ENCODE data around the gene TGFBRAP1.

Gene TGFBRAP1

DNA sequence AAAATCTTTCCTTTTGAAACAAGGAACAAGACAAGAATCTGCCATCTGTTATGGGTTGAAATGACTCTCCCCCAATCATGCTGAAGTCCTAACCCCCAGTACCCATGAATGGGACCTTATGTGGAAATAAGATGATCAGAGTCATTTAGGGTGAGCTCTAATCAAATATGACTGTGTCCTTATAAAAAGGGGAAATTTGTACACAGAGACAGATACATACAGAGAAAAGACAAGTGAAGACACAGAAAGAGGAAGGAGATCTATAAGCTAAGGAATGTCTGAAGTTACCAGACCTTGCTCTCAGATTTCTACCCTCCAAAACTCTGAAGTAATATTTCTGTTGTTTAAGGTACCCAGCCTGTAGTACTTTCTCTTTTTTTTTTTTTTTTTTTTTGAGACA, 15.7 kb downstream of the TGFBRAP1 start:
- no peak for DNase-seq

DNA sequence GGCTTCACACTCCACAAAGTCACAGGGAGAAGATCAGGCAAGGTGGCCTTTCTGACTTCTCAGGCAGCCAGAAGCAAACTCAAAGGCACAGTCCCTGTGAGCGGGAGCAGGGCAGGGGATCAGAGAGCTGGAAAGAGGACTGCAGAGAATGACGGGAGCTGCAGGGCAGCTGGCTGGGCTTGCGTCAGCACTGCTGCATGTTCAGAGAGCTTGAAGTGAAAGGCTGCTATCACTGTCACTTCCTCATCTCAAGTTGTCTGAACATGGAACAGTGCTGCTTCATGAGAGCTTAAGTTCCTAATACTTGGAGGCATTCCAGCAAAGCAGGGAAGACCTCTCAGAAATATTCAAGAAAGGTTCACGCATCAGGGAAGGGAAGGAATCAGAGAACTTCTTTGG, 20.4 kb downstream of the TGFBRAP1 start:
- peak in 1 of 2 donors; percentile 3 for DNase-seq

DNA sequence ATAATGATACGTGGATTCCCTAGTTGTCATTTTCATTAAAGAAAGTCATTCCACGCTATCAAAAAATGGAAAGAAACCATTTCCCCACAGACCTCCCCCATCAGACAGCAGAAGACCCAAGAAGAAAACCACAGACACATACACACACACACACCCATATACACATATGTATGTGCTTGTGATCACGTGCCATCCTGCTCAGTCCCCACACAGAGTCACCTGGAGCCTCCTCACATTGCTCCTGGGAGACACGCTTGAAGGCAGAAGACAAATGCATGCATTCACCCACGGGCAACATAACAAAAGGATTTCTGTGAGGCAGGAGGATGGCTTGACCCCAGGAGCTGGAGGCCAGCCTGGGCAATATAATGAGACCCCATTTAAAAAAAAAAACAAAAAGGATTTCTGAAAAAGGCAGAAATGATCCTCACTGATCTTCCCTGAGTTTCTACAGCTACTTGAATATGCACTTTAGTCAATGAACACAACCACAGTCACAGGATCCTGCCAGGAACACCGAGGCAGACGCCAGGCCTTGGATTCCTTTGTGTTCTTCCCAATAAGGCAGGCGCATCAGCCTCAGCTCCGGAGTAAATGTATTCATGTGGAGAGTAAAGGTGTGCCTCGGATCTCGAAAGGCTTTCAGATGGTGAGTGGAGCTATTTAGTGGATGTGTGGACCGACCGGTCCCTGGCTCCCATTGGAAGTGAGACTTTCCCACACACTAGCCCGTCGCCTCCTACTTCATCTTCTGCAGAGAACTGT, 21.0 kb downstream of the TGFBRAP1 start:
- no peak for DNase-seq

DNA sequence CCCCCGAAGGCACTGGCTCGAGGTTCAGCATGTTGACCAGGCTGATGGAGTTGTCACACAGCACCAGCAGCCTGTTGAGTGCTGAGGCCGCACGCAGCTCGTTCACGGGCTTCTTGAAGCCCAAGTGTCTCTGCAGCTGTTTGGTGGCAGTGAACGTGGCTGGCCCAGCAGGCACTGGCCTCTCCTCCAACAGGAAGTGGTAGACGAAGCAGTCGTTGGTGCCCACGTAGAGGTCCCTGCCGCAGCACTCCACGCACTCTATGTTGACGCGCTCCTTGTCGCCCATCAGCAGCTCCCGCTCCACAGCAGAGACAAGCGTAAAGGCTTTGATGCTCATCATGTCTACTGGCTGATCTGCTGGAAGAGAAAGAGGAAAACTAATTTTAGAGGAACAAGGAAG, 21.6 kb downstream of the TGFBRAP1 start:
- no peak for DNase-seq

DNA sequence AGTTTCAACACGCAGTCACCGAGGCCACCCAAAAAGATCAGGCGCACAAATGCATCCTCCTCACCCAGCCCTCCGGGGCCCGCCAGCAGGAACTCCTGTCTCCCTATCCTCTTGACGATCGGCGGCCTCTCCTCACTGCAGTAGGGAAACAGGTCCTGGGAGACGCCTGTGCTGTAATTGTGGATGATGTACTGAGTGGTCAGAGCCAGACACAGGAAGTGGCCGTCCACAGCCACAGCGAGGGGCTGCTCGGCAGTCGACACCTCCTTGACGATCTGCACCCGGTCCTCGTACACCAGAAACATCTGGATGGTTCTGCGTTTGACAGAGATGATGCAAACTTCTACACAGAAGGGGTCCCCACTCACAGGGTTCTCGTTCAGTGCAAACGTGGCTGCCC, 22.0 kb downstream of the TGFBRAP1 start:
- no peak for DNase-seq

DNA sequence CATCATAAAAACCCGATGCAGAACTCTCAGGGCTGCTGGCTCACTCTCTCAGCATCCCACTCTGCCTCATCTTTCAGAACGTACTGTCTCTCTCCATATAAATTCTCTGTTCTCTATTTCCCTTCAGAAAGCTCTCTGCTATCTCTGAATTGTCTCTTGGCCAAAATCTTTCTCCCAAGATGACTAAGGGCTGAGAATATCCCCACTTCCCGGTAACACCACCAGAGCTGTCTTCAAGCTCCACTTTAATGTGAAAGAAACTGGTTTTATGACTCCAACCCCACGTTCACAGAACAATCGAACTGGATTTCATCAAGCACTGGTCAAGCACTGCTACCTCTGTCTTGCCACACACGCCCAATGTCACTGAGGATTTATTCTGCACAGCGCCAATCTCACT, 22.4 kb downstream of the TGFBRAP1 start:
- DNase-seq = no peak

DNA sequence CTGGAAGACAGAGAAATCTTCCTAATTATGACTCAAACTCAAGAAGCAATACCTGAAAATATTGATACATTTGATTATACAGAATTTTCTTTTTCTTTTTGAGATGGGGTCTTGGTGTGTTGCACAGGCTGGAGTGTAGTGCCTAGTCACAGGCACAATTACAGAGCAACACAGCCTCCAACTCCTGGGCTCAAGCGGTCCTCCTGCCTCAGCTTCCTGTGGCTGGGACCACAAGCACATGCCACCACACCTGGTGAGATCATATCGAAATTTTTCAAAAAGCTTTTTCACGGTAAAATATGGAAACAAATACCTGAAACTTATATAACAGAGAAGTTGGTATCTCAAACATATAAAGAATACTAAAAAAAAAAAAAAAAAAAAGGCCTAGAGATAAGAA, 27.9 kb downstream of the TGFBRAP1 start:
- no peak for DNase-seq

DNA sequence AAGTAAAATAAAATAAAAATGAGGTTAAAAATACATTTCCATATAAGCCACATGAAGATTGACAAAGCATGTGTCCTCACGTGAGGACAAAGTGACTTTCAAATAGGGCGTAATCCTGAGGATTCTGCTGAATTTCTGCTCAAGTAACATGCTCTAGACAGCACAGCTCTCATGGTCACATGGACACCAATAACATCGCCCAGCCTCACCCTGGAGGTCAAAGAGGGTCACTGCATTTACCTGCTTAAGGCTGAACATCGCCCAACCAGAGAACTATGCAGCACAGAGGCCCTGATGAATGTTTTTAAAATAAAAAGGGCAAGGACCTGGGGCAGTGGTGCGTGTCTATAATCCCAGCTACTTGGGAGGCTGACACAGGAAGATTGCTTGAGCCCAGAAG, 30.2 kb downstream of the TGFBRAP1 start:
- no peak for DNase-seq

DNA sequence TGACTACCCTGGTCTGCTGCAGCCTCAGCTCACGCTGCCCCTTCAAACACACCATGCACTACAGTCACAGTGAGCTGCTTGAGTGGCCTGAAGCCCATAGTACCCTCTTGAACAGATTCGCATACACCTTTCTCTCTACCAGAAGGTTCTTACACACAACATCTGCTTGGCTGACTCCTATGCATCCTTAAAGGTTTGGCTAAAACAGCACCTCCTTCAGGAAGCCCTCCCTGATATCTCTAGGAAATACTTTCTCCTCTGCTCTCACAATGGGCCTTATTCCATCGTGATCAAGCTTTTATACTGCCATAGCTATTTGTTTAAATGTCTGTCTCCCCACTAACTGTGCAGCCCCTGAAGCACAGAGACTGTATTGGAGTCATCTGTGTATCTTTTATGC, 31.5 kb downstream of the TGFBRAP1 start:
- no peak for DNase-seq

DNA sequence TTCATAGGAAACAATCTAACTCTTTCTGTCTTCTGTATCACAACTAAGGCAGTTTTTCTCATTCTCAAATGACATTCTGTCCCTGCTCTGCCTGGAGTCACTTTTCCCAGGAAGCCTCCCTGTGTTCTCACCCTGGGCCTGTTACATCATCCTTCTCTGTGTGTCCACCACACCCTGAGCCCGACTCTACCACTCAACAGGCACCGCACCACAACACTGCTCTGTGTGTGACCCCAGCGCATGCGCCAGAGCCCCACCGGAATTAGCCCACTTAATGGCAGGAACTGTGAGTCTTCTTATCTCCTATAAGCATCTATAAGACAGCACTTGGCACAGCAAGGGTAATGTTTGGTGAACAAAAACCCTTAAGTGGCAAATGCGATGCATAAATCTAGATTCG, 32.3 kb downstream of the TGFBRAP1 start:
- DNase-seq = no peak

DNA sequence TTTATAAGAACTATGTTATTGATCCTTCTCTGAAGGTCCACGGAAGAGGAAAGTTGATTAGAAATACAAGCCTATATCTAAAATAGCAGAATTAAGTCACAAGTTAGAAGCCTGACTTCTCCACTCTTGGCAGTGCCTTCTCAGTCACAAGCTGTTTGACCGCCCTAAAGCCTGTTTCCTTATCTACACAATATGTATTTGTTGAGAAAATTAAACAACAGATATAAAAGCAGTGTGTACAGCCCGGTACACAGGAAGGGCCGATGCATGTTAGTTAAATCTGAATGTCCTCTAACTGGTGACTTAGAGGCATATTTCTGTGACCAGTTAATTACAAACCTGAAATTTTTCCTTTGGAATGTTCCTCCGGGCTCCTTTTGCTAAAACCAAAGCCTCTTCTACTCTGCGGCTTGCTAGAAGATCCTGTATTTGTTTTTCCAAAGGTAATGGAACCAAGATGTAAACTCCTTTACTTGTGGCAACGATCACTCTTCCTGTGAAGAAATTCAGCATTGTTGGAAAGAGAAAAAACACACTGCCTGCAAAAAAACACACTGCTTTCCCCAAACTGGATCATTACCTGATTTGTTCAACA, 33.4 kb downstream of the TGFBRAP1 start:
- no peak for DNase-seq

DNA sequence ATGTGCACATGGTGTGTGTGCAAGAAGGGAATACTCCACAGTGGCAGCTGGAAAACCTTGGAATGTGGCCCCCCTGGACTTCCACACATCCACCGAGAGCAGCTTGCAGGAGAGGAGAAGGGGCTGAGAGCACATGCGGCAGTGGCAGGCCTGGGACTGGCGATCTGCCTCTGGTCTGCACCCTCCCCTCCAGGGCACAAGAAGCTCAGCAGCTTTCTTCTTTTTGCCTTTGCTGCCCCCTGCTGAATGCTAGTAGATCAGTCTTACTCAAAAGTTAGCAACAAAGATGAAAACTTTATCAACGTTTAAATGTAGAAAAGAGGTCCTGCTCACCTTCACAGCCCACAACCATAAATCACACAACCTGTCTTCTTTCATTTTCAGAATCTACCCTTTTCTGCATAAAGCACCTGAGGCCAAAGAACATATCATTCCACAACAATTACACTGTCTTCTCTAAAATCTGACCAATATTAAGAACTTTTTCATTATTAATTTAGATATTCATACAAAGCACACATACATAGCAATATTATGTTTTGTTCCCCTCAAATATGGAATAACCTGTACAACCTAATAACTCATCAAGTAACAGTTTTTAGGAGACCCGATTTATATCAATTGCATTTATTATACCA, 34.6 kb downstream of the TGFBRAP1 start:
- DNase-seq = peak; percentile 4 to 24

DNA sequence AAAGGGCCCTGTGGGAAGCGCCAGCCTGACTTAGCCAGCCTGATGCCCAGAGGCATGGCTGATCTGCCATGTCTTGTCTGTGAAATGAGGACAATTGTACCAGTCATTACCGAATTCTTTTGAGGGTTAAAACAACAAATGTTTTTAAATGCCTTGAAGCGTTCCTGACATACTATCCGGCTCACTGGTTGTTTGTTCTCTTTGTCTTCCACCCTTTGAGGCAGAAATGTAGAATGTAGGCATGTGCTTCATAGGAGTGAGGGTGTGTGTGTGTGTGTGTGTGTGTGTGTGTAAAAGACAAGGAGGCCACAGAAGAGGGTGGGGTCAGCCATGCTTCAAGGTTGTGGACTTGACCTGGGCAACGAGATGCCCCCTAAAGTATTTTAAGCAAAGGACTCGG, 35.5 kb downstream of the TGFBRAP1 start:
- DNase-seq = no peak

DNA sequence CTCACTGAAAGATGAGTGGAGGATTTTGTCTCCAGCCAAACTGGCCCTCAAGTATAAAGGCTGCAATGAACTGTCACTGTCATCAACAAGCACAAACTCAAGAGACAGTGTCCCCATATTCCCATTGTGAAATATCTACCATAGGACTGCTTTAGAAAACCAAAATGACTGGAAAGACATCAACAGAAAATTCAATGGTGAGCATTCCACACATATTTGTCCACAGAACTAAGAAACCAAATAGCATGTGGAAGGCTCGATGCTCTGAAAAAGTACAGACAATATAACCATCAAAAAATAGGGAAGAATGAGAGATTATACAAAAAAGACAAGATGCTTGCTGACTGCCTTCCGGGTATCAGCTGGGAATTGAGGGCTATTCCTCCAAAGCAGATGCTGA, 37.6 kb downstream of the TGFBRAP1 start:
- no peak for DNase-seq

DNA sequence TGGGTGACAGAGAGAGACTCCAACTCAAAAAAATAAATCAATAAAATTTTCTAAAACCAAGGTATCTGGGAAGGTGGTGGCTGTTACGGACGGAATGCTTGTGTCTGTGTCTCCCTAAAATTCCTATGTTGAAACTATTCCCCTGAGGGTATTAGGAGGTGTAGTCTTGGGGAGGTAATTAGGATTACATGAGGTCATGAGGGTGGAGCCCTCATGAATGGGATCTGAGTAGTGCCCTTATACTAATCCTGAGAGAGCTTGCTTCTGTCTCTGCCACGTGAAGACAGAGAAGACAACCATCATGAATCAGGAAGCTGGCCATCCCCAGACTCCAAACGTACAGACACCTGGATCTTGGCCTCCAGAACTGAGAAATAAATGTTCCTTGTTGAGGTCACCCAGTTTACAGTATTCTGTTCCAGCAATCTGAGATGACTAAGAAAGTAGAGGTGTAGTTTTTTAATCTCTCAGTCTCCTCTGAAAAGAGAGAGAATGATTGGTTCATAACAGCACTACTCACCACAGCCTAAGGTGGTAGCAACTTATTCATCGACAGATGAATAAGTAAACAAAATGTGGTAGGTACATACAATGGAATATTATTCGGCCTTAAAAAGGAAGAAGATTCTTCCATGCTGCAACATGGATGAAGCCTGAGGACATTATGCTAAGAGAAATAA, 38.4 kb downstream of the TGFBRAP1 start:
- DNase-seq = no peak

DNA sequence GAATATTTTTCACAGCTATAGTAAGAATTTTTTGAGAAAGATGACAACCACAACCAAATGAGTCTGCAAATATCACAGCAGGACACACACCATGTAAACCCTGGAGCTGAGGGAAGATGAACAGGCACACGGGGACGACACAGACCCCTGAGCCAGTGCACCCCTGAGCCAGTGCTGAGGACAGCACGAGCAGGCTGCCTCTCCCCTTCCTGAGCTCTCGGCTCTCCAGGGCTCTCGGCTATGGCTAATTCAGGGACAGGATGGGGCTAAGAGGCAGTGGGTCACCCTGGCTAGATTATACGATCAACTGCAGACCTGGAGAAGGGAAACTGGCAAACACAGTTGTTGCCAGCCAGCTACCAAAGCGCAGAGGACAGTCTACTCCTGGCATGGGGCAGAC, 41.4 kb downstream of the TGFBRAP1 start:
- DNase-seq = no peak

DNA sequence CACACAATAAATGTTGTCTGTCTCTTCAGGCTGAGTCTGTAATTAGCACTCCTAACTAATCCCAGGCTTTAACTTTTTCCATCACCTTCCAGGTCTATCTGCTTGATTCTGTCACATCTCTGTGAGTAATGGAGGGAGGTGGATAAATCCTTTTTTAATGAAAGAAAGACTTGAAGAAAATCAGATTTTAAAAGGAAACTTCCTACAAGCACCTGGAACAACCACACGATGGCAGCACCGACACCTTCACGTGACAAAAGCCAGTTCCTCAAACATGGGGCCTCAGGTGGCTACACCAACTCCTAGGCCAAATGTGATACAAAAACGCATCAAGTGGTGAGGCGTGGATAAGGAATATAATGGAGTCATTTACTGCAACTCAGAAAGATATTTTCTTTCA, 41.8 kb downstream of the TGFBRAP1 start:
- peak; percentile 31 to 33 for DNase-seq

DNA sequence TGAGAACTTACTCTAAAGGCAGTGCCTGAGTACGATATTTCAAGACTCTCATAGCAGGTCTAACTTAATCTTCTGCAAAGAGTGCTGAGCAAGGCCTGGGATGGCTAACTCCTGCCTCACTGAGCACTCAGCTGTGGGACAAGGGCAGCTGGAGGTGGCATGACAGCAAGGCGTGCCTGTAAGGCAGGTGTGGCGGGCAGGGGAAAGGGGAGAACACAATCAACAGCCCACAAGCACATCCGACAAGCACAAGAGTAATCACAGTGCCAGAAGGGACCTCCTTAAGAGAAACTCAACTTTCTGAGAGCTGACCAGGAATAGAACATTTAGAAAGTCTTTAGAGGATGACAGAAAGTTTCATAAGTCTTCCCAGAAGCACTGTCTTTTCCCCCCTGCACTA, 46.0 kb downstream of the TGFBRAP1 start:
- no peak for DNase-seq

DNA sequence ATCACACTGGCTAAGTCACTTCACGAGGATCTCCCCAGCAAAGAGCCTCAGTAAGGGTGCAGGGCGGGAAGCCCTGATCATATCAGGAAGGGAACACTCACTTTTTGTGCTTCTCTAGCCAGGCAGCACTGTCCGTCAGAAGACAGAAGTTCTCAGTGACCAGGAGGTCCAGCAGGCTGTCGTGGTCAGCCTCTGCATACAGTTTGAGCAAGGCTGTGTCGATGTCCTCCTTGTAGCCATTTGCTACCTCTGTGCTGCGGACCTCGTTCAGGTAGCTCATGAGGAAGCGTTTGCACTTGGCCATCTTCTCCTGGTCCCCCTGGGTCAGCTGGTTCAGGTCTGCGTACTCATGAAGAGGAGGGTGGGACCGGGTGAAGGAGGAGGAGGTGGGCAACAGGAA, 49.3 kb downstream of the TGFBRAP1 start:
- DNase-seq = no peak

DNA sequence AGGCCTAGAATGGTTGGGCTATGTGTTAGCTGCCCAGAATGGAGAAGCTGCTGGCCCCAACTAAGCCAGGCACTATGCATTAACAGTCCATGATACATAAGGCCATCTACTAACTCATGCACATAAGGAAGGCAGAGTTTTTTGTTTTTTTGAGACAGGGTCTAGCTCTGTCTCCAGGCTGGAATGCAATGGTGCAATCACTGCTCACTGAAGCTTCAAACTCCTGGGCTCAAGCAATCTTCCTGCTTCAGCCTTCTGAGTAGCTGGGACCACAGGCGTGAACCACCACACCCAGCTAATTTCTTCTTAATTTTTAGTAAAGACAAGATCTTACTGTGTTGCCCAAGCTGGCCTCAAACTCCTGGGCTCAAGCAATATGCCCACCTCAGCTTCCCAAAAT, 50.4 kb downstream of the TGFBRAP1 start:
- no peak for DNase-seq

DNA sequence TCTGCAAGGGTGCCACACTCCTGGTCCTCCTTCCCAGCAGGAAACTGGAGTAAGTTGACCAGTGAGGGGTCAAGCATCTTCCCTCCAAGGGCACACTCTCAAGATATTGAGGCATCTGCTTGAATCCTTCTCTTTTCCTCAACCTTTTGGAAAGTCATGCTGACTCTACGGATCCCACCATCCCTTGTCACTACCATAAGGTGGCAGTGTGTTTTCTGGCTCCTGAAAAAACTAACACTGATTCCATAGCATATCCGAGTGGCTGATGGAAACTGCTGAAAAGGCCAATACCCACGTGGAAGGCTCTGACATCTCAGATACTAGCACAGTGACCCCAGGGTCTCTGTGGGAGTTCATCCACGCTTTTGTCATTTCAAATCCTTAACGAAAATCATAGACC, 50.9 kb downstream of the TGFBRAP1 start:
- DNase-seq = no peak

DNA sequence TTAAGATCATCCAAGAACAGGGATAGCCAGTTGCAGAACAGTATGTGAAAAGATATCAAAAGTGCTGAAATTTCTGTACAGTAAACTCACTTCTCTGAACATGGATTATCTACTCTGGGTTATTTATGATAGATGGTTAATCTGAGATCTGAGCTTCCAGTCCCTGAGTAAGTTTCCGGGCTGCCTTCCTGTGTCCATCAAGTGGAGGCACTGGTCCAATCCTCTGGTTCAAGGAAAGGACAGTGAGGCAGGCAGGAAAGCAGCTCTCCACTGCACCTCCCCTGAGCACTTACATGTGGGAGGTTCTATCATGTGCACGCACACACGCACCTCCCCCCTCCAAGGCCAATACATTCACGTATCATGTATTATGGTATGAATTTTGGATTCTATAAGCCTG, 55.5 kb downstream of the TGFBRAP1 start:
- no peak for DNase-seq

DNA sequence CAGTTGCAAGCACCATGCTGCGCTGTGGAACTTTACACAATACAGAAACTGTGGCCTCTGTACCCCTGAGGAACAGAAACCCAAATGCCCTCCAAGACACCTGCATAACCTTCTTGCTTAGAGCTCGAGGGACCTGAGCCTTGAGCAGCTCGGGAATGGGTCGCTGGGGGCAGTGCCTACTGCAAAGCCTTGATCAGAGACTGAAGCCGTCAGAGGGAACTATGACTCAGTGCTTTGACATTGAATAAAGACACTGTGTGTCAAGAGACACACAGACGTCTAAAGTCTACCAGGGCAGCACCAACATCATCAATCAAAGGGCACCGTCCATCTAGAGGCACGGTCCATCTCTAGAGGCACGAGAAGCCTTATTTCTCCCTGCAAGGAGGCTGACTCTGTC, 57.4 kb downstream of the TGFBRAP1 start:
- no peak for DNase-seq
